Hepatocyte (in vitro differentiated cells): ENCODE measurements around the gene HCN2.

Experiments
- EZH2 ChIP-seq: fragments of 200-600 bp; sonication (generic); IDR thresholded peaks from 2 replicates; pipeline ENCODE4 v1.6.1; 2016; ENCODE audit warnings: antibody characterized with exemption, mild to moderate bottlenecking, borderline replicate concordance
- TF ChIP-seq, protein P1 (sequence below): fragments of 200-600 bp; sonication (generic); IDR thresholded peaks from 2 replicates; pipeline ENCODE4 v1.5.1; 2016; ENCODE audit warnings: antibody characterized with exemption, mild to moderate bottlenecking; ENCODE audit not compliant: poor library complexity

GRCh38 chr19:579842-580155 is 9.9 kb upstream of the HCN2 start:
- TF ChIP-seq, protein P1, sequence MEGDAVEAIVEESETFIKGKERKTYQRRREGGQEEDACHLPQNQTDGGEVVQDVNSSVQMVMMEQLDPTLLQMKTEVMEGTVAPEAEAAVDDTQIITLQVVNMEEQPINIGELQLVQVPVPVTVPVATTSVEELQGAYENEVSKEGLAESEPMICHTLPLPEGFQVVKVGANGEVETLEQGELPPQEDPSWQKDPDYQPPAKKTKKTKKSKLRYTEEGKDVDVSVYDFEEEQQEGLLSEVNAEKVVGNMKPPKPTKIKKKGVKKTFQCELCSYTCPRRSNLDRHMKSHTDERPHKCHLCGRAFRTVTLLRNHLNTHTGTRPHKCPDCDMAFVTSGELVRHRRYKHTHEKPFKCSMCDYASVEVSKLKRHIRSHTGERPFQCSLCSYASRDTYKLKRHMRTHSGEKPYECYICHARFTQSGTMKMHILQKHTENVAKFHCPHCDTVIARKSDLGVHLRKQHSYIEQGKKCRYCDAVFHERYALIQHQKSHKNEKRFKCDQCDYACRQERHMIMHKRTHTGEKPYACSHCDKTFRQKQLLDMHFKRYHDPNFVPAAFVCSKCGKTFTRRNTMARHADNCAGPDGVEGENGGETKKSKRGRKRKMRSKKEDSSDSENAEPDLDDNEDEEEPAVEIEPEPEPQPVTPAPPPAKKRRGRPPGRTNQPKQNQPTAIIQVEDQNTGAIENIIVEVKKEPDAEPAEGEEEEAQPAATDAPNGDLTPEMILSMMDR: no peak
- TF ChIP-seq EZH2: no peak
